IMR-90 (cell line): ENCODE measurements around the gene SLC30A2. TPM values are rescaled to one million over a fixed set of nuclear protein-coding genes. Genes with fewer than 3 reads are reported as not detected.

Experiments used
- ATAC-seq: fragments of 200-7000 bp; cut with Tn5 transposase; 2 replicates; pipeline ENCODE4 v1.9.1; 2020; ENCODE audit warnings: low read depth, mild to moderate bottlenecking, moderate library complexity
- BruUV-seq: library from RNA; stranded (reverse); fragments of 400-500 nt; replicated peaks from 2 replicates; lab custom pipeline; 2021; lab: Mats Ljungman, UMichigan
- CTCF ChIA-PET: fragments of 300-600 bp; formaldehyde crosslinking; extraction: SDS; loops from one replicate; lab custom pipeline; 2021; ENCODE audit warnings: antibody characterized with exemption; lab: Yijun Ruan, JAX
- POLR2A ChIA-PET: fragments of 300-600 bp; sonication (Branson Sonifier 250); formaldehyde crosslinking; loops from one replicate; lab custom pipeline; 2022; ENCODE audit warnings: antibody characterized with exemption; ENCODE audit not compliant: unreplicated experiment; lab: Charles Lee
- DNase-seq: peaks from one replicate; pipeline ENCODE4 v3.0.0; 2013
- H2AFZ ChIP-seq: replicated peaks from 2 replicates; pipeline ENCODE3; 2013; ENCODE audit warnings: low read length, mild to moderate bottlenecking; ENCODE audit not compliant: poor library complexity
- H2AK5ac ChIP-seq: 2 replicates; pipeline ENCODE4 v1.6.1; 2013; ENCODE audit warnings: low read depth, low read length, inconsistent platforms
- H2AK9ac ChIP-seq: replicated peaks from 2 replicates; pipeline ENCODE3; 2013; ENCODE audit warnings: mild to moderate bottlenecking, low read depth, low read length, moderate library complexity; ENCODE audit not compliant: poor library complexity
- H2BK120ac ChIP-seq: 2 replicates; pipeline ENCODE4 v1.6.1; 2013; ENCODE audit warnings: low read depth, low read length, inconsistent platforms
- H2BK15ac ChIP-seq: 3 replicates; pipeline ENCODE4 v1.6.1; 2013; ENCODE audit warnings: low read depth, low read length, inconsistent platforms
- H2BK20ac ChIP-seq: 2 replicates; pipeline ENCODE4 v1.6.1; 2013; ENCODE audit warnings: low read depth, mild to moderate bottlenecking, inconsistent platforms, low read length, moderate library complexity
- H2BK5ac ChIP-seq: 2 replicates; pipeline ENCODE4 v1.6.1; 2013; ENCODE audit warnings: mild to moderate bottlenecking, low read depth, low read length, inconsistent platforms; ENCODE audit not compliant: poor library complexity, severe bottlenecking
- H3K14ac ChIP-seq: replicated peaks from 2 replicates; pipeline ENCODE4 v1.6.1; 2013; ENCODE audit warnings: low read depth, low read length, inconsistent platforms
- H3K18ac ChIP-seq: 2 replicates; pipeline ENCODE4 v1.6.1; 2013; ENCODE audit warnings: low read depth, low read length, control low read depth
- H3K23ac ChIP-seq: 2 replicates; pipeline ENCODE4 v1.6.1; 2013; ENCODE audit warnings: low read depth, low read length, inconsistent platforms
- H3K27ac ChIP-seq: 2 replicates; pipeline ENCODE4 v1.5.1; 2013; ENCODE audit warnings: mild to moderate bottlenecking, control low read depth, low read length; ENCODE audit not compliant: insufficient read depth
- H3K27me3 ChIP-seq: 2 replicates; pipeline ENCODE4 v1.6.1; 2013; ENCODE audit warnings: low read length; ENCODE audit not compliant: control insufficient read depth, insufficient read depth
- H3K36me3 ChIP-seq: 2 replicates; pipeline ENCODE4 v1.6.1; 2013; ENCODE audit warnings: low read length, mixed read lengths; ENCODE audit not compliant: control insufficient read depth, insufficient read depth
- H3K4ac ChIP-seq: 2 replicates; pipeline ENCODE4 v1.6.1; 2013; ENCODE audit warnings: low read depth, low read length, inconsistent platforms
- H3K4me1 ChIP-seq: 2 replicates; pipeline ENCODE4 v1.6.1; 2013; ENCODE audit warnings: low read length, mixed read lengths; ENCODE audit not compliant: control insufficient read depth, insufficient read depth
- H3K4me2 ChIP-seq: 2 replicates; pipeline ENCODE4 v1.6.1; 2013; ENCODE audit warnings: low read depth, mild to moderate bottlenecking, control low read depth, low read length, moderate library complexity
- H3K4me3 ChIP-seq: 2 replicates; pipeline ENCODE4 v1.5.1; 2013; ENCODE audit warnings: low read depth, mild to moderate bottlenecking, control low read depth, low read length, moderate library complexity; ENCODE audit not compliant: insufficient read depth
- H3K56ac ChIP-seq: 2 replicates; pipeline ENCODE4 v1.6.1; 2013; ENCODE audit warnings: low read length, inconsistent platforms; ENCODE audit not compliant: insufficient read depth; ENCODE audit errors: extremely low read depth
- H3K79me1 ChIP-seq, 2 experiments: 2 replicates each; pipeline ENCODE4 v1.6.1; 2013; ENCODE audit warnings: low read length in 2 of 2, inconsistent platforms in 1 of 2, low read depth in 1 of 2
- H3K9ac ChIP-seq: 2 replicates; pipeline ENCODE4 v1.6.1; 2013; ENCODE audit warnings: low read depth, low read length, control low read depth
- H3K9me1 ChIP-seq: 2 replicates; pipeline ENCODE4 v1.6.1; 2013; ENCODE audit warnings: low read length, inconsistent platforms; ENCODE audit not compliant: insufficient read depth
- H3K9me3 ChIP-seq: 2 replicates; pipeline ENCODE4 v1.6.1; 2013; ENCODE audit warnings: low read length; ENCODE audit not compliant: control insufficient read depth, insufficient read depth
- H4K20me1 ChIP-seq: 2 replicates; pipeline ENCODE4 v1.6.1; 2013; ENCODE audit warnings: low read length, inconsistent platforms; ENCODE audit not compliant: insufficient read depth
- H4K5ac ChIP-seq: 2 replicates; pipeline ENCODE4 v1.6.1; 2013; ENCODE audit warnings: mild to moderate bottlenecking, low read depth, low read length, control low read depth
- H4K8ac ChIP-seq, 2 experiments: 2 replicates each; pipeline ENCODE4 v1.6.1; 2013; ENCODE audit warnings: low read depth in 2 of 2, low read length in 2 of 2, control low read depth in 1 of 2, inconsistent platforms in 1 of 2
- H4K91ac ChIP-seq: 2 replicates; pipeline ENCODE4 v1.6.1; 2013; ENCODE audit warnings: low read depth, low read length, inconsistent platforms; ENCODE audit not compliant: insufficient read depth
- MAFK ChIP-seq: IDR thresholded peaks from 2 replicates; pipeline ENCODE4 v1.6.1; 2012; ENCODE audit warnings: low read depth, low read length, improper control_type of control experiment
- RCOR1 ChIP-seq: IDR thresholded peaks from 2 replicates; pipeline ENCODE4 v1.6.1; 2012; ENCODE audit warnings: mild to moderate bottlenecking, low read length, improper control_type of control experiment; ENCODE audit not compliant: insufficient replicate concordance
- USF2 ChIP-seq: fragments of 150-350 bp; IDR thresholded peaks from 2 replicates; pipeline ENCODE4 v1.6.1; 2017; ENCODE audit warnings: mild to moderate bottlenecking, antibody characterized with exemption, low read length, low read depth
- WGBS, 2 experiments: methylation state at CpG; one replicate each; pipeline versions ENCODE4 v1.1.5 to v1.1.7; 2013; ENCODE audit warnings: missing lambda C conversion rate in 2 of 2; ENCODE audit not compliant: insufficient read length in 1 of 2; ENCODE audit errors: extremely low coverage in 2 of 2; 5-methylcytosine and 5-hydroxymethylcytosine counted together
- dilution Hi-C: fragments of 300-500 bp; cut with HindIII; formaldehyde crosslinking; loops from one replicate; pipeline ENCODE4 v1.14.3; 2018; ENCODE audit warnings: low sequenced_read_pairs; ENCODE audit not compliant: unreplicated experiment
- in situ Hi-C: fragments of 300-500 bp; cut with MboI; formaldehyde crosslinking; loops from 3 replicates; pipeline ENCODE4 v1.14.3; 2019; ENCODE audit warnings: low sequenced_read_pairs, inconsistent platforms, mixed read lengths
- intact Hi-C: fragments of 100-400 bp; cut with micrococcal nuclease; formaldehyde crosslinking; loops from 2 replicates; pipeline ENCODE4 v1.10.0; 2022
- polyA plus RNA-seq, 3 experiments: library from polyadenylated mRNA; depleted of rRNA; stranded (reverse); fragments of >200 nt; gene quantifications; 2 replicates each; pipeline ENCODE4 v1.2.3, GENCODE V29; 2012; ENCODE audit warnings: low replicate concordance in 1 of 3
- total RNA-seq: library from RNA; depleted of rRNA; stranded (reverse); fragments of >200 nt; gene quantifications from 2 replicates; pipeline ENCODE4 v1.2.3, GENCODE V29; 2012

SLC30A2 gene
- total and polyA plus RNA-seq, 2 of the 4 experiments (the other 2 are of a cell fraction): not detected

DNA sequence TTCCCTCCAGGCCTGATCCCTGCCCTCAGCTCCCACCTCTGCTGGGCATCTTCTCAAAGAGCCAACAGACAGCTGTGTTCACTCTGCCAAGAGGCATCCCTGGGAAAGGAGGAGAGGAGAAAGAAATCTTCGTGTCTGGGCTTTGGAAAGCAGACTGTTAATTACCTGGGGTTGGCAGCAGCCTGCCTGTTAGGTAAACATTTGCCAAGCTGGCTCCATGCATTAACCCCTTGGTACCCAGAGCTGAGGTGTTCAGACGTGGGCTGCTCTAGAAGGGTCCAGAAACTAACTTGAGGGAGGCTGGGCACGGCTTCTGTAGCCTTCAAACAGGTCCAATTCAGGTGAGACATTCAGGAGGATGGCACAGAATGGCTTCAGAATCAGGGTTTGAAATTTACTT, 33.1 kb downstream of the SLC30A2 start:
- no peaks in the 10 kb centered on the region for H4K20me1 ChIP-seq
- no peak overlapping the region for H4K8ac ChIP-seq
- intact Hi-C loops (no loop called here), dilution Hi-C loops (no loop called here), in situ Hi-C loops (no loop called here)
- no peak overlapping the region for H3K4ac ChIP-seq
- ChIA-PET POLR2A (no interaction called here), CTCF (no interaction called here)
- ATAC-seq (no peak), DNase-seq (no peak)
- H3K9me1 ChIP-seq: peaks cover 6% of the 10 kb centered on the region; the same call in 1 of the 2 replicates
- peaks cover 10% of the 10 kb centered on the region for H3K4me1 ChIP-seq
- no peak overlapping the region for H3K23ac ChIP-seq
- H4K5ac ChIP-seq: no peak overlapping the region
- 44% methylated on average over 2 of the region's 3 CpGs; no CpG with 5 or more reads in 1 of the 2 experiments for whole genome bisulfite sequencing, 2 experiments
- H3K56ac ChIP-seq: no peak overlapping the region
- TF ChIP-seq RCOR1 (no peak), USF2 (no peak), MAFK (no peak)
- H2BK15ac ChIP-seq: no peak overlapping the region
- H3K4me3 ChIP-seq: no peak overlapping the region
- no peak overlapping the region for H2BK20ac ChIP-seq
- H3K9me3 ChIP-seq: no peaks in the 10 kb centered on the region
- H2AK5ac ChIP-seq: no peak overlapping the region
- no peak overlapping the region for H4K91ac ChIP-seq
- no peak overlapping the region for H2BK120ac ChIP-seq
- H2BK5ac ChIP-seq: no peak overlapping the region
- H3K27ac ChIP-seq: no peak overlapping the region
- H3K9ac ChIP-seq: no peak overlapping the region
- no peaks in the 10 kb centered on the region for H3K27me3 ChIP-seq
- no peak overlapping the region for H3K18ac ChIP-seq
- no peaks in the 10 kb centered on the region for H3K79me1 ChIP-seq
- no peaks in the 10 kb centered on the region for H3K36me3 ChIP-seq
- no peak overlapping the region for H3K14ac ChIP-seq
- no peak overlapping the region for H2AK9ac ChIP-seq
- H3K4me2 ChIP-seq: no peak overlapping the region
- BruUV-seq: no TSS peak
- peak overlapping the region; percentile 59 for H2AFZ ChIP-seq
